BE2C (cell line): ENCODE results near the gene KICS2.

ENCODE experiments used
- DNase-seq: peaks from one replicate; pipeline ENCODE4 v3.0.0-alpha.2; 2020
- H3K27me3 ChIP-seq: fragments of 250-450 bp; sonication (Bioruptor Pico); 2 replicates; pipeline ENCODE4 v1.5.1; 2020; ENCODE audit warnings: mild to moderate bottlenecking
- H3K36me3 ChIP-seq: fragments of 250-450 bp; sonication (Bioruptor Pico); 2 replicates; pipeline ENCODE4 v1.5.1; 2020; ENCODE audit warnings: mild to moderate bottlenecking
- H3K4me1 ChIP-seq: fragments of 250-450 bp; sonication (Bioruptor Pico); 2 replicates; pipeline ENCODE4 v1.5.1; 2020
- H3K4me3 ChIP-seq: 2 replicates; pipeline ENCODE4 v1.5.1; 2011; ENCODE audit warnings: low read depth, low read length
- H3K9me3 ChIP-seq: fragments of 250-450 bp; sonication (Bioruptor Pico); 2 replicates; pipeline ENCODE4 v1.5.1; 2020
- CTCF ChIP-seq: IDR thresholded peaks from 2 replicates; pipeline ENCODE4 v1.5.1; 2012; ENCODE audit warnings: mild to moderate bottlenecking, low read depth, low read length

KICS2 gene

GRCh38 chr12:64258576-64258975 is 36.5 kb upstream of the KICS2 start:
- Histone ChIP-seq H3K4me1 (no peaks in the 10 kb centered on the region), H3K9me3 (no peaks in the 10 kb centered on the region), H3K36me3 (no peaks in the 10 kb centered on the region), H3K27me3 (no peaks in the 10 kb centered on the region), H3K4me3 (no peak overlapping the region)
- DNase-seq, result no peak
- TF ChIP-seq CTCF, result no peak

- Histone ChIP-seq H3K9me3 (no peaks in the 10 kb centered on the region), H3K27me3 (no peaks in the 10 kb centered on the region), H3K36me3 (no peaks in the 10 kb centered on the region), H3K4me1 (no peaks in the 10 kb centered on the region; the same call in 1 of the 2 replicates), H3K4me3 (no peak overlapping the region)
- peak; percentile 63 for TF ChIP-seq CTCF
- no peak for DNase-seq
These were observed 34.2 kb upstream of the KICS2 start for GRCh38 chr12:64256166-64256800.

- H3K4me3 ChIP-seq, result no peak overlapping the region
- H3K36me3 ChIP-seq, result no peaks in the 10 kb centered on the region
- no peak for DNase-seq
These were observed 33.2 kb upstream of the KICS2 start for GRCh38 chr12:64255249-64255648.

GRCh38 chr12:64253356-64253755 is 31.3 kb upstream of the KICS2 start:
- H3K27me3 ChIP-seq, result no peaks in the 10 kb centered on the region
- no peaks in the 10 kb centered on the region; the same call in 1 of the 2 replicates for H3K4me1 ChIP-seq

More at GRCh38 chr12:64255249-64255648, 33.2 kb upstream of the KICS2 start:
- H3K9me3 ChIP-seq, result no peaks in the 10 kb centered on the region
- H3K4me1 ChIP-seq, result no peaks in the 10 kb centered on the region; the same call in 1 of the 2 replicates
- no peaks in the 10 kb centered on the region for H3K27me3 ChIP-seq
- no peak for TF ChIP-seq CTCF

GRCh38 chr12:64252681-64253080 is 30.6 kb upstream of the KICS2 start:
- TF ChIP-seq CTCF, result no peak
- no peaks in the 10 kb centered on the region; the same call in 1 of the 2 replicates for H3K4me1 ChIP-seq
- H3K4me3 ChIP-seq, result no peak overlapping the region
- no peaks in the 10 kb centered on the region for H3K36me3 ChIP-seq
- no peaks in the 10 kb centered on the region for H3K27me3 ChIP-seq
- no peaks in the 10 kb centered on the region for H3K9me3 ChIP-seq
- no peak for DNase-seq

More at GRCh38 chr12:64253356-64253755, 31.3 kb upstream of the KICS2 start:
- TF ChIP-seq CTCF, result no peak
- Histone ChIP-seq H3K36me3 (no peaks in the 10 kb centered on the region), H3K9me3 (no peaks in the 10 kb centered on the region), H3K4me3 (no peak overlapping the region)
- no peak for DNase-seq

GRCh38 chr12:64243809-64244208 is 21.7 kb upstream of the KICS2 start:
- no peak for DNase-seq
- no peak for TF ChIP-seq CTCF
- no peaks in the 10 kb centered on the region for H3K9me3 ChIP-seq
- no peaks in the 10 kb centered on the region for H3K36me3 ChIP-seq
- no peak overlapping the region for H3K4me3 ChIP-seq
- H3K27me3 ChIP-seq, result no peaks in the 10 kb centered on the region
- H3K4me1 ChIP-seq, result no peaks in the 10 kb centered on the region
